ENCODE data around the gene DEFB131A.
A peak's percentile ranks its signal among the peaks of the same experiment; 100 is the strongest.
"Not testable (repeated sequence)": the region's sequence is repeated elsewhere in the genome, so short reads cannot be mapped to it uniquely, and the experiment has no call there.

DEFB131A gene

DNA sequence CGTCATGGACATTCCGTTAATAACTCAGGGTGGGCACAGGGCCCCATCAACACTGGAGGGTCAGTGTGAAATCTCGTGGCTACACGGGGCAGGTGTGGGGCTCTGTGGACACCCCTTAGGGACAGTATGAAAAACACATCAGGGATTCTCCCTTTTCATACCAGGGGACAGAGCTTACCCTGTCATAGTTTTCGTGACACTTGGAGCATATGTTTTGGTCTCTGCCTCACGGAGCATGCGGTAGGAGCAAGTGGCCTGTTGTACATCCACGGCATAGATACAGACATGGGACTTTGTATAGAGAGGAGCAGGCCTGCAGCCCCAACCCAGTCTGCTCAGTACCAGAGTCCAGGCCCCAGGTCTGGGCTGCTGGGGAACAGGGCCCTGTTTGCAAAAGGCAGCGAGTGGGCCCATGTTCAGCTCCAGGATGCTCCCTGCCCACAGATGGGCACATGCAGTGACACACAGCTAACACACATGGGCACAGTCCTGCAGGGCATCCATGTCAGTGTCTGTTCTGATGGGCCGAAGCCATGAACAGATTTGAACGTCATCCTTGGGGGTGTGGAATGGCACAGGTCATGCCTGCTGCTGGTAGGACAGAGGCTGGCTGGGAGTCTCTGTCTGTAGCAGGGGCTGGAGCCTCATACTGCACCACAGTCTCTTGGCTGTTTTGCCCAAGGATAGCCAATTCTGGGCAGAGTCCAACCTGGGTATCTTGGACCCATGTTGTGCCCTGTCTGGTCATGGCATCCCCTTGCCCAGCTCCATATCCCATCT is 50.2 kb downstream of the DEFB131A start:
- not testable (repeated sequence) for DNase-seq (ENCODE audit: low read depth)

DNA sequence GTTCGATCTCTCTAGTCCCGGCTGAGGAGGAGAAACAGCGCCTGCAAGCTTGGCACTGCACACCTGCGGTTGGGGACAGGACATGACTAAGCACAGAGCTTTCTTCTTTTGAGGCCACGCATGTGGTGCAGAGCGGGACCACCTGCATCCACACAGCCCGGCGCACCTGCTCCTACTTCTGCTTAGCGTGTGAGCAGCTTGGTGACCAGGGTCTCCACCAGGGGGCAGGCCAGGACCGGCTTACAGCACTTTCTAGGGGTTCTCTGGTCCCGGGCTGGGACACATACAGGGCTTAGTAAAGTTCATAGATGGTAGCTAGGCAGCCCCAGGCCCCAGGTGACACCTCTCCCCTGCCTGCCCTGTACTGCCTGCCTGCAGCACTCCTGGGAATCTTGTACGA is 51.2 kb downstream of the DEFB131A start:
- peak; percentile 23 for DNase-seq (ENCODE audit: low read depth)

- not testable (repeated sequence) for DNase-seq (ENCODE audit: low read depth)
Observed at GRCh38 chr4:9497575-9498467, 53.6 kb downstream of the DEFB131A start.

DNA sequence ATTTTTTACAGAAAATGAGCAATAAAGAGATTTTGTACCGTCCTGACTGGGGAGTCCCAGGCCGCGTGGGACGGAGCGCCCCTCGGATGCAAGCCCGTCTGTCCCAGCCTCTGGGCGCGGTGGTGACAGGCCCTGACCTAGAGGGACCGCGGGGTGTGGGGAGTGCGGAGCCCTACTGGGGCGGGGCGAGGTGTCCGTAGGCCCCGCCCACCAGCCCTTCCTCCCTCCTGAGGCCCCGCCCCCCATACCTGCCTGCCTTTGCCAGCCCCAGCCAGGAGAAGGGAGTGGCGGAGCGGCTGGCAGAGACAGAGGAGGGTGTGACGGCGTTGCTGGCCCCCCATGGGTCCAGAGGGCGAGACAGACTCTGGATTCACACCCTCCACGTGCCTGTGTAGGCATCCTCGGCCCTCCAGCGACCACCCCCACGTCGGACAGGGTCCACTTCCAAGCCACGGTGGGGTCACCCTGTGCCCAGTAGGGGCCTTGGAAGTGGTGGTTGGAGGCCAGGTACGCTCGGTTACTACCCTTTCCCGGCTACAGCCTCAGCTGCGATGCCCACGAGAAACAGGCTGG is 54.3 kb downstream of the DEFB131A start:
- not testable (repeated sequence) for DNase-seq (ENCODE audit: low read depth)

- not testable (repeated sequence) for DNase-seq (ENCODE audit: low read depth)
Observed at GRCh38 chr4:9499974-9500487, 55.8 kb downstream of the DEFB131A start.
